HG02610 (cell line): ENCODE results near the gene ASCC2.
"Not testable (repeated sequence)": the region's sequence is repeated elsewhere in the genome, so short reads cannot be mapped to it uniquely, and the experiment has no call there.

Experiments
- ATAC-seq: cut with Tn5 transposase; IDR thresholded peaks from one replicate; pipeline ENCODE4 v1.9.1; 2021; ENCODE audit warnings: mild to moderate bottlenecking, moderate library complexity; ENCODE audit not compliant: unreplicated experiment

Gene ASCC2

GRCh38 chr22:29859030-29859429 lies 21.0 kb upstream of the ASCC2 start:
- ATAC-seq = not testable (repeated sequence)

GRCh38 chr22:29856496-29856895 lies 18.4 kb upstream of the ASCC2 start:
- ATAC-seq = no peak

DNA sequence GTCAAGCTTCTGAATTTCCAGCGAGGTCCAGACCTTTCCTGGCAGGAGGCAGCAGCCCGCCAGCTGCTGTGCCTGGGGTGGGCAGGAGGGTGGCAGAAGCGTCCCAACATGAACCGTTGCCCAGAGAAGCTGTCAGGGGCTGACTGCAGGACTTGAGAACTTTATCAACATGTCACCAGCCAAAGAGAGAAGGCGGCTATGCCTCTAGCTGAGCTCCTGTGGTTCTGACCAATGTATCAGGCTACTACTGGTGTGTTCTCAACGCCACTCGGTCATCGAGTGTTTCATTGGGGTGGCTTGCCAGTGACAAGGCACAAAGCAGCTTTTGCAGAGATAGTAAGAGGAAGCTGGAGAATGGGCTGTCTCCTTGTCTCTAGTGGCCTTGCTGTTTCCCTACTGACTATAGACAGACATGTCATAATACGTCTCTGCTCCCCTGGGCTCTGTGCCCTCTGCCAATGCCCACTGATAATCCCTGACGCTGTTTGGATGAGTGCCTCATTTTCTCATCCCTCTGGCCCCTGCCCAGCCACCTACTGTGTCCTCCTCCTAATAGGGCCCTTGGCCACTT lies 17.6 kb upstream of the ASCC2 start:
- no peak for ATAC-seq

GRCh38 chr22:29854432-29854831 lies 16.4 kb upstream of the ASCC2 start:
- ATAC-seq = no peak

DNA sequence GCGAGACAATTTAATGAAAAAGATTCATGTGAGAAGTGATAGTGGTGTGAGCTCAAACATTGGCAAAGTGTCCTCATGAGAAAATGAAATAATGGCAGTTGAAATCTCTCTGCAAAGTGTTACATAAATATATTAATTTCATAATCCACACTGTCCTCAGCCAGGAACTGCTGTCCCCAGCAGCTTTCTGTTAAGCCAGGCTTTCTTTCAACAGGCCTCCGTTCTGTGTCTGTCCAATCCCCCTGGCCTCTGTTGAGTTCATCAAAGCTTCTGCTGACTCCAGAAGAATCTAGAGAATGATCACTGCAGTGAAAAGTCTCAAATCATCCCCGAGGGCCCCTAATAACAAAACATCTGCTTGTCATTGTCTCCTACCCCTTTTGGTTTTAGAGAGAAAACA lies 10.0 kb upstream of the ASCC2 start:
- ATAC-seq = no peak

- ATAC-seq = no peak
Observed at GRCh38 chr22:29846290-29846689, 8.2 kb upstream of the ASCC2 start.

- ATAC-seq = no peak
Observed at GRCh38 chr22:29842740-29843139, 4.7 kb upstream of the ASCC2 start.

DNA sequence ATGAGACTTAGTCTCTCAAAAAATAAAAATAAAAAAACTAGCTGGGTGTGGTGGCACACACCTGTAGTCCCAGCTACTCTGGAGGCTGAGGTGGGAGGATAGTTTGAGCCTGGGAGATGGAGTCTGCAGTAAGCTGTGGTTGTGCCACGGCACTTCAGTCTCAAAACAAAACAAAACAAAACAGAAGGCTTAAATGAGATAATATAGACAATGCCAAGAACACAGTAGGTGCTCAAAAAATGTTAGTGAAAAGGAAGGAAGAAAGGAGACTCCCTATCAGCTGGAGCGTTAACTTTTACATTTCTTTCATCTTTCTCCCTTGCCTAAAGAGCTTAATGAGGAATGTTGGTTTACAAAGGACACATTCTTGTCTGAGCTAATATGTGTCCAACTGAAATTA lies 4.1 kb upstream of the ASCC2 start:
- no peak for ATAC-seq

DNA sequence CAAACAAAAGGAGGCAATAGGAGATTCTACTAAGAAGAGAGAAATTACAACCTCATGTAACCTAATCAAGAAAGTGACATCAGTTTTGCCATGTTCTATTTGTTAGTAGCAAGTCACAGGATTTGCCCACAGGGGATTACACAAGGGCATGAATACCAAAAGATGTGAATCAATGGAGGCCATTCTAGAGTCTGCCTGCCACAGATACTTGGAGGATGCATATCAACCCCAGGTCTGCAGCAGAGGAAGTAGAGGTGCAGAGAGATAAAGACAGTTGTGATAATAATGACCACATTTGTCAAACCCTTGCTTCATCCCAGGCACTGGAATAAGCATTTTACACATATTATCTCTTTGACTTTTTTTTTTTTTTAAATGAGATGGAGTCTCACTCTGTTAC lies 2.4 kb upstream of the ASCC2 start:
- ATAC-seq = no peak

DNA sequence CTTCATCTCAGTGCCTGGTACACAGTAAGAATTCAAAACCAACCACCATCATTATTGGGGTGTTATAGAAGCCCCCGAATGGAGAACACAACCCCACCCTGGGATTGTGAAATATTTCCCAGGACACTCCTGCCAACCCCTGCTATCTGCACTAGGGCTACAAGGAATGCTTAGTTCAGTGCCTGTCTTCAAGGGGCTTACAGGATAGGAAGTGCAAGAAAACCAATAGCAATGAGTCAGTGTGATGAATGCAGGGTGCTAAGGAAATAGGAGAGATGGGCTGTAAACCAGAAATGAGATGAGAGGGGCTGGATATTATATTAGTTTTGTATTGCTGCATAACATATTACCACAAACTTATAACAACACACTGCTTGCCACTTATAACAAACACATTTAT lies 965 bp upstream of the ASCC2 start:
- no peak for ATAC-seq

DNA sequence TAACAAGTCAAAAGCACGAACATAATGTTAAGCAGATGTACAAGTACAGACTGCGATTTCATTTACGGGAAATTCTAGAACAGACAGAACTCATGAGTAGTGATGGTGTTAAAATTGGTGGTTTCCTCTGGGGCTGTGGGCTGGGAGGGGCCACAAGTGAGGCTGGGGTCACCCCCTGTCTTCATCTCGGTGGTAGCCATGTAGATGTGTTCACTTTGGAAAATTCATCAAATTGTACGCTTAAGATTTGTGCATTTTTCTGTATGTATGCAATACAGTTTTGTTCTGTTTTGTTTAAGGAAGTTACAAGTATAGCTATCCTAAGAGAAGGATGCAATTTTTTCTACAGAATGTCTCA lies 504 bp upstream of the ASCC2 start:
- peak; percentile 8 for ATAC-seq

DNA sequence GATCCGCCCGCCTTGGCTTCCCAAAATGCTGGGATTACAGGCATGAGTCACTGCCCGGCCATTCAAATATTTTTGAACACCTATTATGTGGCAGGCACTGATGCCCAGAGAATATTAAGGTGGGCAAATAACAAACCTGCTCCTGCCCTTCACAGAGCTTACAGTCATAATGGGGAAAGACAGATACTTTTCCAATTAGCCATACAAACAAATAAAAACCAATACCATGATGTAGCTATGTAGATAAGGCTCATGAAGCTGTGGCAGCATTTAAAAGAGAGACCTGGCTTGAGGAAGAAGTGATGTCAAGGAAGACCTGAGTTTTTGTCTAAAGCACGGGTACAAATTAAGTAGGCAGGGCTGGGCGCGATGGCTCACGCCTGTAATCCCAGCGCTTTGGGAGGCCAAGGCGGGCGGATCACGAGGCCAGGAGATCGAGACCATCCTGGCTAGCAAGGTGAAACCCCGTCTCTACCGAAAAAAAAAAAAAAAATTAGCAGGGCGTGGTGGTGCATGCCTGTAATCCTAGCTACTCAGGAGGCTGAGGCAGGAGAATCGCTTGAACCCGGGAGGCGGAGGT lies 1.2 kb downstream of the ASCC2 start:
- not testable (repeated sequence) for ATAC-seq

GRCh38 chr22:29834046-29834445 lies 4.0 kb downstream of the ASCC2 start:
- no peak for ATAC-seq

DNA sequence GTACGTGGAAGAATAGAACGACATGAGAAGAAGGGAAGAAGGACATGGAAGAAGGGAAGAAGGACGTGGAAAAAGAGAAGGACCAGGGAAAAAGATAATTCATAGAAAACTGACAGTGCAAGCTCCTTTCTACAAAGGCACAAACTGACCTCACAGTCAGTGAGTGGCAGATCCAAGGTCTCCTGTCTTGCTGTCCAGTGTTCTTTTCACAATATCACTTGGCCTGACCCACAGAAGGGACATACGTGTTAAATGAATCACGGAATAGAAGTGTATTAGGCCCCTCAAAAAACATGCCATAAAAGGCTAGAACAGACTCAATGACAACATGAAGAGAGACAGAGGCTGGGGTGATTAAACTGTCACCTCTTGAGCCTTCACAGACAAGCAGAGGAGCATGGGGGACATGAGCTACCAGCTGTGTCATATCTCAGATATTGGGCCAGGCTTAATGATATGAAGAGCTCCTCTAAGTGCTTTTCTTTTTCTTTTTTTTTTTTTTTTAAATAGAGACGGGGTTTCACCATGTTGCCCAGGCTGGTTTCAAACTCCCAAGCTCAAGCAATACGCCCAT lies 4.6 kb downstream of the ASCC2 start:
- ATAC-seq = no peak

- no peak for ATAC-seq
Observed at GRCh38 chr22:29831958-29832357, 6.1 kb downstream of the ASCC2 start.

DNA sequence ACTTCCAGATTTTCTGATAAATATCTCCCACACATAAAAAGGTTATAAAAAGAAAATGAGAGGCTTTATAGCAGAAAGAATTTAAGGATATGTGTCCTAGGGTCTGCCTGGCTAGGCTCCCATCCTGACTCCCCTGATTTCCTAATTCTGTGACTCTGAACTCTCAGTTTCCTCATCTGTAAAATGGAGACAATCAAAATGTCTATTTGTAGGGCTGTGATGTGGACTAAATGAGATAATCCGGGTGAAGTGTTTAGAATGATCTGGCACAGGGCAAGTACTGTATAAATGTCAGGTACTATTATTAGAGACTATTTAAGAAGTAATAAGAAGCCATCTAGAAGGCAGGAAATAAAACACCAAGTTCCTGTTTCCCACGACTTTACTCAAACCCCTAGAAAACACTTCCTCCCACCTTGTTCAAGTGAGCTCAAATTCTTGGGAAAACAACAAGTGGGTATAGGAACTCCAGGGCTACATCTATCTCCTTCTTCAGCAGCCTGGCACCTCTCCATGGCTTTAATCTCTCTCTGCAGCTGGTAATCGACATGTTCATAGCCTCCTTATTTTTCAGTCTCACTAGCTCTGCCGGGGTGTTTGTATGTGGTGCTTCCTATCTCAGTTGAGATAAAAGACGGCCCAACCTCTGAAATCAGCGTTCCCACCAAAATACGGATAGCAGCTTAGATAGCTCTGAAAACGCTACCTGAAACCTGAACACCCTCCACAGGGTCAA lies 6.7 kb downstream of the ASCC2 start:
- no peak for ATAC-seq

- ATAC-seq = no peak
Observed at GRCh38 chr22:29830585-29830984, 7.5 kb downstream of the ASCC2 start.

DNA sequence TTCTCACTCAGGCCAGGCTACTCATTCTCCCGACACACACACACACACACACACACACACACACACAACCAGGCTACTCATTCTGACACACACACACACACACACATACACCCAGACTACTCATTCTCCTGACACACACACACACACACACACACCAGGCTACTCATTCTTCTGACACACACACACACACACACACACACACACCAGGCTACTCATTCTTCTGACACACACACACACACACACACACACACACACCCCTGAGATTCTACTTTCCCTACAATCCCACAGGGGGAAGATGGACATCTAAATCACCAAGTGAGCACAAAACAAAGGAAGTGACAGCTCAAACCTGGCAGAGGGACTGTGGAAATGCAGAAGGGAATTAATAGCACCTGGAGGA lies 10.3 kb downstream of the ASCC2 start:
- ATAC-seq = not testable (repeated sequence)

DNA sequence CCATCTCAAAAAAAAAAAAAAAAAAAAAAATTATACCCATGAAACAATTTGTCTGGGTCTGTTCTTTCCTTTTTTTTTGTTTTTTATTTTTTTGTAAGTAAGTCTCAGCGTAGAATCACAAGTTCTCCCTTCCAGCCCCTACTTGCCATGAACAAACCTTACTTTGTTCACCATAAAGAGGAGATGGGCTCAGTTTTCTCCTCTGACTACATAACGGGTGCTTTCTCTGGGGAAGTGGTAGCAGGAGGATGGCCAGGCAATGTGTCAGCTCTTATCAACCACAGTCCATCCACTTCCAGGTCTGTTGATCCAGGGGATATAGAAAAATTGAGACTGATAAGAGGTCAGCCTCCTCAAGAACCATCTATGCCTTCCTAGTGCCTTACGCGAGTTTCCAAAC lies 11.0 kb downstream of the ASCC2 start:
- no peak for ATAC-seq

GRCh38 chr22:29825578-29825977 lies 12.5 kb downstream of the ASCC2 start:
- no peak for ATAC-seq

DNA sequence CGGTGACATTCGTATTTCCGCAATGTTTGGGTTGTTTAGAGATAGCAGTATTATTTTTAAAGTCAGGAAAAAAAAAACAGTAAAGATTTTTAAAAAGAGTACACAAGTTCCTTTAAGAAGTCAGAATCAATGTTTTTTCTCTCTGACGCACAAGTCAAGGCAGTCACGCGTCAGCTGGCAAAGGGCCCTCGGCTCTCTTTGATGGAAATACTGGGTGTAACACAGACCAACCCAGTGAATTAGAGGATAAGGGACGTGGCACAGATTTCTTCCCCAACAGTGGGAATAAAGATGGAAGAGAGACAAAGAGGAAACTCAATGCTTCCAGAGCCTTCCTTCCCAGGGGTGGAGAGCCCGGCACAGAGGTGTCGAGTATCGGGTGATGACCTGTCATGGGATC lies 13.4 kb downstream of the ASCC2 start:
- ATAC-seq = no peak

DNA sequence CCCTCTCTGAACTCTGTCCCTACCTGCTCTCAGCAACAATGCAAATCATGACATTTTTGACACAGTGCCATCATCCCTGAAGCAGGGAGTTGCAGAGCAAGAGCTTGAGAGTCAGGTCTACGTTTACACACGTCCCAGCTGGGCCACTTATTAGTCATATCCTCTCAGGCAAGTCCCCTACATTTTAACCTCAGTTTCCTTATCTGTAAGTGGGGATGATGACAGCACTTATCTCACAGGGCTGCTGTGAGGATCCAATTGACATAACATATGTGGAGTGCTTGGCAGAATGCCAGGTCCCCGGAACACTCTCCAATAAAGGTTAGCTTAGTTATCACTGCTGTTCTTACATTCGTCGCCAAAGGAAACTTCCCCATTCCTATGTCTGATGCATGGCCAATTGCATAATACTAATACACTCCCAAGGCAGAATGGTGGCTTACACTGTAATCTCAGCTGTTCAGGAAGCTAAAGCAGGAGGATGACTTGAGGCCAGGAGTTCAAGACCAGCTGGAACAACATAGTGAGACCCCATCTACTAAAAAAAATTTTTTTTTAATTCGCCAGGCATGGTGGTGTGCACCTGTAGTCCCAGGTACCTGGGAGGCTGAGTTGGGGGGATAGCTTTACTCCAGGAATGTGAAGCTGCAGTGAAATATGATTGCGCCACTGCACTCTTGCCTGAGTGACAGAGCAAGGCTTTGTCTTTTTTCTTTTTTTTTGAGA lies 16.6 kb downstream of the ASCC2 start:
- ATAC-seq = peak; percentile 73
